ENCODE data around the gene ZC3H7B.

GRCh38 chr22:41288245-41288946, 12.9 kb upstream of the ZC3H7B start:
- TF ChIP-seq CTCF (IDR thresholded peaks at IDR 0.05; ENCODE audit: insufficient read depth, low read depth, low read length) (no peak), EZH2 (IDR thresholded peaks at IDR 0.05; ENCODE audit: insufficient read depth, low read length) (no peak)
